ENCODE results near the gene AGPAT2. TPM values are rescaled to one million over a fixed set of nuclear protein-coding genes. Genes with fewer than 3 reads are reported as not detected.
"Not testable (repeated sequence)": the region's sequence is repeated elsewhere in the genome, so short reads cannot be mapped to it uniquely, and the experiment has no call there.

The AGPAT2 gene
- total RNA-seq, 1 donor = 30.0 TPM

DNA sequence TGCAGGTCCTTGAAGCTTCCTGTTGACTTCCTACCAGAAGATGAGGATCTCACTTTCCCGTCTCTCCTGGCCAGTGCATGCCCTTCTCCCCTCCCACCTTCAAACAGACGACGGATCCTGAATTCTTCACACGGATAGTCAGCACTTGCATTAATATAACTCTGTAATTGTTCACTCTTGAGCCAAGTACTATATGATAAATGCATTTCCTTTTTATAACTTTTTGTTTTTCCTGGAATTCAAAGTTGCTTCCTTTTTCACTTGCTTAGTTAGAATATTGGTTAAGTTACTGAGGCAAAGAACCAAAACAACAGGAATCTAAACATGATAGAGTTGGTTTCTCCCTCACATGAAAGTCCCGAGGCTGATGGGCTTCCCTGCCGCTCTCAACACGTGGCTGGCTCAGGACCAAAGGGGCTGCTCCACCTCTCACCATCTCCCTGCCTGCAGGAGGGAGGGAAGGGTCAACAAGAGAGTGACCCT, 44.8 kb downstream of the AGPAT2 start:
- no peaks in the 10 kb centered on the region for H3K4me1 ChIP-seq (ENCODE audit: insufficient read depth, low read length)
- no peaks in the 10 kb centered on the region for H3K79me2 ChIP-seq (ENCODE audit: insufficient read depth, low read length)
- DNase-seq (ENCODE audit: insufficient read length, low spot score, missing footprints) = no peak
- H3K36me3 ChIP-seq (ENCODE audit: insufficient read depth, low read length) = no peaks in the 10 kb centered on the region
- peaks cover 32% of the 10 kb centered on the region for H3K27me3 ChIP-seq (ENCODE audit: insufficient read depth, low read length)
- H3K4me2 ChIP-seq (ENCODE audit: insufficient read depth, low read length) = no peak overlapping the region
- TF ChIP-seq, protein P1, sequence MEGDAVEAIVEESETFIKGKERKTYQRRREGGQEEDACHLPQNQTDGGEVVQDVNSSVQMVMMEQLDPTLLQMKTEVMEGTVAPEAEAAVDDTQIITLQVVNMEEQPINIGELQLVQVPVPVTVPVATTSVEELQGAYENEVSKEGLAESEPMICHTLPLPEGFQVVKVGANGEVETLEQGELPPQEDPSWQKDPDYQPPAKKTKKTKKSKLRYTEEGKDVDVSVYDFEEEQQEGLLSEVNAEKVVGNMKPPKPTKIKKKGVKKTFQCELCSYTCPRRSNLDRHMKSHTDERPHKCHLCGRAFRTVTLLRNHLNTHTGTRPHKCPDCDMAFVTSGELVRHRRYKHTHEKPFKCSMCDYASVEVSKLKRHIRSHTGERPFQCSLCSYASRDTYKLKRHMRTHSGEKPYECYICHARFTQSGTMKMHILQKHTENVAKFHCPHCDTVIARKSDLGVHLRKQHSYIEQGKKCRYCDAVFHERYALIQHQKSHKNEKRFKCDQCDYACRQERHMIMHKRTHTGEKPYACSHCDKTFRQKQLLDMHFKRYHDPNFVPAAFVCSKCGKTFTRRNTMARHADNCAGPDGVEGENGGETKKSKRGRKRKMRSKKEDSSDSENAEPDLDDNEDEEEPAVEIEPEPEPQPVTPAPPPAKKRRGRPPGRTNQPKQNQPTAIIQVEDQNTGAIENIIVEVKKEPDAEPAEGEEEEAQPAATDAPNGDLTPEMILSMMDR (IDR thresholded peaks at IDR 0.05; ENCODE audit: extremely low read depth, low read depth, low read length) = no peak
- no peak overlapping the region for H3K27ac ChIP-seq (ENCODE audit: low read depth, low read length)
- no peak overlapping the region for H2AFZ ChIP-seq (ENCODE audit: low read length)
- no peaks in the 10 kb centered on the region for H3K9me3 ChIP-seq (ENCODE audit: low read depth, low read length)
- no peak overlapping the region for H3K4me3 ChIP-seq (ENCODE audit: insufficient read depth, low read length)
- no peaks in the 10 kb centered on the region for H4K20me1 ChIP-seq (ENCODE audit: insufficient read depth, low read length)

DNA sequence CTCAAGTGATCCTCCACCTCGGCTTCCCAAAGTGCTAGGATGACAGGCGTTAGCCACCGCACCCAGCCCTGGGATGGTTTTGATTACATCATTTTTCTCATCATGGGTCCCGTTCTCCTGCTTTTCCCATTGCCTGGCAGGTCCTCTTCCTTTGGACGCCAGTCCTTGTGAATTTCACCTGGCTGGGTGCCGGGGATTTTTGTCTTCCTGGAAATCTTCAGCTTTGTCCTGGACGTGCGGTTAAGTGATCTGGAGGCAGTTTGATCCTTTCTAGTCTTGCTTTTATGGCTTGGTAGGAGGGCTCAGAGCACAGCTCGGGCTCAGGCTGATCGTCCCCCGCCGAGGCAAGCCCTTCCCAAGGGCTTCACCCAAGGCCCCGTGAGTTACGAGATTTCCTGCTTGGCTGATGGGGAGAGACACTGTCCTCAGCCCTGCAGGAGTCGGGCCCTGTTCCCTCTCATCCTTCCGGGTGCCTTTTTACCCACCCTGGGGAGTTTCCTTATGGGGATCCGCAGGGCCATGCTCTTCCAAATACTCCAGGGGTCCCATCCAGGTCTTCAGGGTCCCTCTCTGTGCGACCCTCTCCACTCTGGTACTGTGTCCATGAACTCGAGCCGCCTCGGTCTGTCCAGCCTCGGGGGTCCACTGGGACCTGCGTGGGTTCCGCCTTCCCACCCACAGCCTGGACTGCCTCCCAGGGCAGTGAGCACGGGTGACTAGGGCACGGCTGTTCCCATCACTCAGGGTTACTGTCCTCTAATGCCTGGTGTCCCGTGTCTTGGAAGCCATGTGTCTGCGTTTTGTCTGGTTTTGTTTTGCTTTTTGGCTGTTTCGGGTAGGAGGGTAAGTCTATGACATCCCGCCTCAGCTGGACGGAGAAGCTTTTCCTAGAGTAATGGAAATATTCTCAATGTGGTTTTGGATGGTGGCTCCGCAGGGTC, 46.8 kb downstream of the AGPAT2 start:
- Histone ChIP-seq H3K4me1 (ENCODE audit: insufficient read depth, low read length) (no peaks in the 10 kb centered on the region), H3K4me2 (ENCODE audit: insufficient read depth, low read length) (no peak overlapping the region), H2AFZ (ENCODE audit: low read length) (no peak overlapping the region), H3K9me3 (ENCODE audit: low read depth, low read length) (no peaks in the 10 kb centered on the region), H3K27me3 (ENCODE audit: insufficient read depth, low read length) (peaks cover 32% of the 10 kb centered on the region), H4K20me1 (ENCODE audit: insufficient read depth, low read length) (no peaks in the 10 kb centered on the region), H3K27ac (ENCODE audit: low read depth, low read length) (no peak overlapping the region), H3K4me3 (ENCODE audit: insufficient read depth, low read length) (no peak overlapping the region), H3K79me2 (ENCODE audit: insufficient read depth, low read length) (no peaks in the 10 kb centered on the region), H3K36me3 (ENCODE audit: insufficient read depth, low read length) (no peaks in the 10 kb centered on the region)
- no peak for DNase-seq (ENCODE audit: insufficient read length, low spot score, missing footprints)
- TF ChIP-seq, protein P1 (IDR thresholded peaks at IDR 0.05; ENCODE audit: extremely low read depth, low read depth, low read length) = no peak

DNA sequence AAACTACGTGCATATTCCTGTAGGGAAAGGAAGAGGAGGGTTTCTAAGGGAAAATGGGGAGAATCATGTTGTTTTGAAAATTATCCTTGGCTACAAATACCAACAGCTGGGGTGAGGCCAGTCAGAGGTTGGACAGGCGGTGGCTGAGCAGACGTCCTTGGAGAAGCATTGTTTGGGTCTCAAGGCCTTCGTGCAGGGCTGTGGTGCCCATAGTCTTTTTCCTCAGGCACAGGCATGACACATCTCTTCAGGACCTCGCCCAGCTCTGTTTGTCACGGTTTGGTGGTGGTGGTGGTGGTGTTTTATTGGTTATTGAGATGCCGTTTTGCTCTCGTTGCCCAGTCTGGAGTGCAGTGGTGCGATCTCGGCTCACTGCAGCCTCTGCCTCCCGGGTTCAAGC, 52.4 kb downstream of the AGPAT2 start:
- Histone ChIP-seq H2AFZ (ENCODE audit: low read length) (no peak overlapping the region), H3K79me2 (ENCODE audit: insufficient read depth, low read length) (no peaks in the 10 kb centered on the region), H4K20me1 (ENCODE audit: insufficient read depth, low read length) (peaks cover 4% of the 10 kb centered on the region), H3K27me3 (ENCODE audit: insufficient read depth, low read length) (peaks cover 17% of the 10 kb centered on the region), H3K9me3 (ENCODE audit: low read depth, low read length) (no peaks in the 10 kb centered on the region), H3K36me3 (ENCODE audit: insufficient read depth, low read length) (no peaks in the 10 kb centered on the region), H3K4me2 (ENCODE audit: insufficient read depth, low read length) (no peak overlapping the region), H3K27ac (ENCODE audit: low read depth, low read length) (no peak overlapping the region), H3K4me1 (ENCODE audit: insufficient read depth, low read length) (no peaks in the 10 kb centered on the region), H3K4me3 (ENCODE audit: insufficient read depth, low read length) (no peak overlapping the region)
- DNase-seq (ENCODE audit: insufficient read length, low spot score, missing footprints) = no peak
- TF ChIP-seq, protein P1 (IDR thresholded peaks at IDR 0.05; ENCODE audit: extremely low read depth, low read depth, low read length) = no peak

DNA sequence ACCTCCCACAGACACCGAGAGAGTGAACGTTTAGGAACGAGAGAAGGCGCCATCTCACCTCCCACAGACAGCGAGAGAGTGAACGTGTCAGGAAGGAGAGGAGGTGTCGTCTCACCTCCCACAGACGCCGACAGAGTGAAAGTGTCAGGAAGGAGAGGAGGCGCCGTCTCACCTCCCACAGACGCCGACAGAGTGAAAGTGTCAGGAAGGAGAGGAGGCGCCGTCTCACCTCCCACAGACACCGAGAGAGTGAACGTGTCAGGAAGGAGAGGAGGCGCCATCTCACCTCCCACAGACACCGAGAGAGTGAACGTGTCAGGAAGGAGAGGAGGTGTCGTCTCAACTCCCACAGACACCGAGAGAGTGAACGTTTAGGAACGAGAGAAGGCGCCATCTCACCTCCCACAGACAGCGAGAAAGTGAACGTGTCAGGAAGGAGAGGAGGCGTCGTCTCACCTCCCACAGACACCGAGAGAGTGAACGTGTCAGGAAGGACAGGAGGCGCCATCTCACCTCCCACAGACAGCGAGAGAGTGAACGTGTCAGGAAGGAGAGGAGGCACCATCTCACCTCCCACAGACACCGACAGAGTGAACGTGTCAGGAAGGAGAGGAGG, 54.7 kb downstream of the AGPAT2 start:
- not testable (repeated sequence) for H3K36me3 ChIP-seq (ENCODE audit: insufficient read depth, low read length)

DNA sequence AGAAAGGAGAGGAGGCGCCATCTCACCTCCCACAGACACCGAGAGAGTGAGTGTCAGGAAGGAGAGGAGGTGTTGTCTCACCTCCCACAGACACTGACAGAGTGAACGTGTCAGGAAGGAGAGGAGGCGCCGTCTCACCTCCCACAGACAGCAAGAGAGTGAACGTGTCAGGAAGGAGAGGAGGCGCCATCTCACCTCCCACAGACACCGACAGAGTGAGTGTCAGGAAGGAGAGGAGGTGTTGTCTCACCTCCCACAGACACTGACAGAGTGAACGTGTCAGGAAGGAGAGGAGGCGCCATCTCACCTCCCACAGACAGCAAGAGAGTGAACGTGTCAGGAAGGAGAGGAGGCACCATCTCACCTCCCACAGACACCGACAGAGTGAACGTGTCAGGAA, 55.2 kb downstream of the AGPAT2 start:
- H3K79me2 ChIP-seq (ENCODE audit: insufficient read depth, low read length); H4K20me1 ChIP-seq (ENCODE audit: insufficient read depth, low read length); H3K27ac ChIP-seq (ENCODE audit: low read depth, low read length); H3K4me1 ChIP-seq (ENCODE audit: insufficient read depth, low read length); H3K36me3 ChIP-seq (ENCODE audit: insufficient read depth, low read length); H3K4me3 ChIP-seq (ENCODE audit: insufficient read depth, low read length); DNase-seq (ENCODE audit: insufficient read length, low spot score, missing footprints); H3K9me3 ChIP-seq (ENCODE audit: low read depth, low read length); H3K4me2 ChIP-seq (ENCODE audit: insufficient read depth, low read length); H2AFZ ChIP-seq (ENCODE audit: low read length): not testable (repeated sequence)
- peaks cover 15% of the 10 kb centered on the region for H3K27me3 ChIP-seq (ENCODE audit: insufficient read depth, low read length)

More for the DNA sequence above, 54.7 kb downstream of the AGPAT2 start:
- not testable (repeated sequence) for H3K4me3 ChIP-seq (ENCODE audit: insufficient read depth, low read length); H3K9me3 ChIP-seq (ENCODE audit: low read depth, low read length); DNase-seq (ENCODE audit: insufficient read length, low spot score, missing footprints); H3K27ac ChIP-seq (ENCODE audit: low read depth, low read length); H2AFZ ChIP-seq (ENCODE audit: low read length); H4K20me1 ChIP-seq (ENCODE audit: insufficient read depth, low read length); H3K4me1 ChIP-seq (ENCODE audit: insufficient read depth, low read length); H3K4me2 ChIP-seq (ENCODE audit: insufficient read depth, low read length); H3K79me2 ChIP-seq (ENCODE audit: insufficient read depth, low read length)
- H3K27me3 ChIP-seq (ENCODE audit: insufficient read depth, low read length) = peaks cover 15% of the 10 kb centered on the region
